GM15510 (cell line): ENCODE data around the gene CXCL11.

Source experiments
- POLR2A ChIP-seq: IDR thresholded peaks from 3 replicates; pipeline ENCODE4 v1.6.1; 2011; ENCODE audit warnings: borderline replicate concordance; ENCODE audit not compliant: insufficient read length; ENCODE audit errors: extremely low read depth

CXCL11 gene

GRCh38 chr4:76011018-76011670 is 24.7 kb downstream of the CXCL11 start:
- no peak for TF ChIP-seq POLR2A

DNA sequence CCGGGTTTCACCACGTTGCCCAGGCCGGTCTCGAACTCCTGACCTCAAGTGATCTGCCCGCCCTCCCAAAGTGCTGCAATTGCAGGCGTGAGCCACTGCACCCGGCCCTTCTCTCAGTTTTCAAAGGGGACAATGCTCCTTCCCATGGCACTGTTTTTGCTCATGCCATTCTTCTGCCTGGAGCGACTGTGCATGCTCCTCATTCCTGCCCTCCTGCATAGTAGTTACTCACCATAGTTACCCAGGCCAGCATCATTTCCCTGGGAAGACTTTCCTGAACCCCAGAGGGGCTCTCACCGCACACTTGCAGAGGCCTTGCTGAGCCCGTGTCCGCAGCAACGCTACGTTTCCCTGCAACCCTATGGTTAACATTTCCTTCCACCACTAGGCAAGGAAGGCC is 25.3 kb downstream of the CXCL11 start:
- TF ChIP-seq POLR2A = no peak

GRCh38 chr4:76009311-76009710 is 26.6 kb downstream of the CXCL11 start:
- TF ChIP-seq POLR2A = no peak

GRCh38 chr4:76007089-76007862 is 28.6 kb downstream of the CXCL11 start, which contains the start of gene CXCL9:
Gene CXCL9 (minus strand): TSS chr4:76007509. CDS start chr4:76007449, 60 bp downstream.
- TF ChIP-seq POLR2A = no peak

DNA sequence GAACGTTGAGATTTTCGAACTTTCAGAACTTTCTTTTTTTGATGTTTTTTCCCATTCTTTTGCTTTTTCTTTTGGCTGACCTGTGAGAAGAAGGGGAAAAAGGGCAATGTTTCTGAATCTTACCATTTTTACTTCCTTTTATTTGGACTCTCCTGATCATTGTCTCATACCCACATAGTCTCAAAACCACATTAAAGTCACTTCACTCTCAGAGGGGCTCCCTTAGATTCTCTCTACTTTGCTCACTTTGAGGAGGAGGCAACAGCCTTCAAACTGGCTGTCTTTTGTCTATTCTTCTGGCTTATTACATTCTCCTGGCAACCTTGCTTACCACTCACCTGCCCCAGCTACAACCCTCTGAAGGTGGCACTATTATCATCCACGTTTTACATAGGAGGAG is 32.2 kb downstream of the CXCL11 start:
- no peak for TF ChIP-seq POLR2A

DNA sequence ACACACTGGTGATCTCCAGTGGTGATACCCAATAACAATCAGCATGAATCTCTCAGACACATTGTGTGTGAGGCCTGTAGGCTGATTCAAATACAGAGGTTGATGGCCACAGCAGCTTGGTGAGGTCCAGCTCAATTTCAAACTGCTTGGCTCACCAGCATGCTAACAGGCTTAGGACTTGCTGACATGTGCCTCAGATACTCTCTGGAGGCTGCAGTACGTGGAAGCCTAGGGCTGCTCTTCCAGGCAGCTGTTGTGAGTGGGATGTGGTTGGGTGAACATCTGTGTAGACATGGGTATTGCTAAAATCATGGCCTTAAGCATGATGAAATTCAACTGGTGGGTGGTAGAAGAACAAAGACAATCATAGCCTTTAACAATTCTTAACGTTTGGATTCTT is 32.8 kb downstream of the CXCL11 start:
- no peak for TF ChIP-seq POLR2A

GRCh38 chr4:76002176-76002575 is 33.7 kb downstream of the CXCL11 start:
- TF ChIP-seq POLR2A = no peak

DNA sequence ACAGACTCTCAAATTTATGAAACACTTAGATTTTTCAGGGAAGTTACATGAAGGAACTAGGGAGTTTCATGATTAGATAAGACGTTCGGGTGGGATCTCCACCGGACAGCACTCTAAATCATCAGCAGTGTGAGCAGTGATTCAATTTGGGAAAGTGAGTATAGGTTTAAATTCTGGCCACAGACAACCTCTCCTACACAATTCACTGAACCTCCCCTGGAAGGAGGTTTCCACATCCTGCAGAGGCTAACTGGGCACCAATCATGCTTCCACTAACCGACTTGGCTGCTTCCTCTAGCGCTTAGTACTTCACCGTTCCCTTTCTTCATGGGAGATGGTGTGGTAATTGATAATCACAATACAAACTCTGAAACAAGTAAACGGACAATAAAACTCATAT is 34.2 kb downstream of the CXCL11 start:
- no peak for TF ChIP-seq POLR2A

GRCh38 chr4:76000279-76000678 is 35.6 kb downstream of the CXCL11 start:
- no peak for TF ChIP-seq POLR2A

DNA sequence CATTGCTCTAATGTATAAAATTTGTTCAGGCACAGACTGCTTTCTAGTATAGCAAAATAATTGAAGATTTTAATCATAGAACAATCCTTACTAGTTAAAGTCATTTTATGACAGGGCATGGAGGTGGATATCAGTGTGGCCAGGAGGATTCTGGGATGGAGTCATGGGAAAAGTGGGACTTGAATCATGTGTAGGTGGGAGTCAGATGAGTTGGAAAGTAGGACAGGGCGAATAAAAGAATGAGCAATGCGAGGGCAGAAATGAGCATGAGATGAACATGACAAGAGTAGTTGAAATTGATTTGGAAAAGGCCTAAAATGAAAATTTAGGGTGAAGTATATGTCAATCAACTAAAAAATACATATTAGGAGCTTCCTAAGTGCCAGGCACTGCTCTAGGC is 37.9 kb downstream of the CXCL11 start:
- TF ChIP-seq POLR2A = no peak

GRCh38 chr4:75997081-75997480 is 38.8 kb downstream of the CXCL11 start:
- TF ChIP-seq POLR2A = no peak

GRCh38 chr4:75995727-75996126 is 40.1 kb downstream of the CXCL11 start:
- TF ChIP-seq POLR2A = no peak

DNA sequence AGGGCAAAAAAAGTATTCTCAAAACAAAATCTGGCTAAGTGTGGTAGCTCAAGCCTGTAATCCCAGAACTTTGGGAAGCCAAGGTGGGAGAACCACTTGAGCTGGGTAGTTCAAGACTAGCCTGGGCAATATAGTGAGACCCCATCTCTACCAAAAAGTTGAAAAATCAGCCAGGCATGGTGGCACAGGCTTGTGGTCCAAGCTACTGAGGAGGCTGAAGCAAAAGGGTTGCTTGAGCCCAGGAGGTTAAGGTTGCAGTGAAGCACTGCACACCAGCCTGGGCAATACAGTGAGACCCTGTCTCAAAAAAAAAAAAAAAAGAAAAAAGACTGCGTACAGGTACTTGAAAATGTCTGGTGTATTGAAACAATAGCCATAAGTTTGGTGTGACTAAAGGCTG is 43.4 kb downstream of the CXCL11 start:
- no peak for TF ChIP-seq POLR2A

- no peak for TF ChIP-seq POLR2A
Observed at GRCh38 chr4:75989846-75990528, 45.9 kb downstream of the CXCL11 start.

GRCh38 chr4:75985116-75985515 is 50.8 kb downstream of the CXCL11 start:
- no peak for TF ChIP-seq POLR2A
